ENCODE data around the gene SMIM33. TPM values are rescaled to one million over a fixed set of nuclear protein-coding genes. Genes with fewer than 3 reads are reported as not detected.
A peak's percentile ranks its signal among the peaks of the same experiment; 100 is the strongest.

Gene SMIM33
- total RNA-seq, 1 experiment from 2014 or later, result not detected

GRCh38 chr5:139486201-139486600, 15.4 kb downstream of the SMIM33 start:
- CTCF ChIA-PET, result no interaction called here
- Histone ChIP-seq H3K4me1 (replicated peaks; ENCODE audit: insufficient read depth) (peaks cover 22% of the 10 kb centered on the region), H2AFZ (no peak overlapping the region), H3K36me3 (ENCODE audit: low read depth) (no peaks in the 10 kb centered on the region), H3K9me2 (ENCODE audit: insufficient read depth) (no peaks in the 10 kb centered on the region), H3K79me2 (ENCODE audit: low read depth) (no peaks in the 10 kb centered on the region), H3F3A (ENCODE audit: insufficient read depth, low read depth) (peaks cover 31% of the 10 kb centered on the region), H3K4me2 (no peak overlapping the region), H3K9me3 (ENCODE audit: insufficient read depth, low read depth) (no peaks in the 10 kb centered on the region), H4K20me1 (ENCODE audit: insufficient read depth) (no peaks in the 10 kb centered on the region), H3K4me3 (no peak overlapping the region), H3K27ac (no peak overlapping the region), H3K27me3 (ENCODE audit: insufficient read depth, low read depth) (no peaks in the 10 kb centered on the region)
- intact Hi-C loops (cut with micrococcal nuclease; ENCODE audit: unreplicated experiment), result no loop called here
- no peak for TF ChIP-seq CTCF (conservative IDR thresholded peaks at IDR 0.05)
- no peak for TF ChIP-seq EZH2 (IDR thresholded peaks at IDR 0.05; ENCODE audit: low read depth)
- DNase-seq, result no peak
- BruUV-seq (replicated peaks), result no TSS peak
- POLR2A ChIA-PET (ENCODE audit: unreplicated experiment), result no interaction called here

GRCh38 chr5:139488260-139488659, 17.5 kb downstream of the SMIM33 start:
- Histone ChIP-seq H3K4me2 (no peak overlapping the region), H4K20me1 (ENCODE audit: insufficient read depth) (no peaks in the 10 kb centered on the region), H3K27me3 (ENCODE audit: insufficient read depth, low read depth) (no peaks in the 10 kb centered on the region), H3K79me2 (ENCODE audit: low read depth) (no peaks in the 10 kb centered on the region), H3K4me1 (replicated peaks; ENCODE audit: insufficient read depth) (peaks cover 2% of the 10 kb centered on the region; the same call in 1 of the 2 replicates), H3F3A (ENCODE audit: insufficient read depth, low read depth) (peaks cover 10% of the 10 kb centered on the region; the same call in 1 of the 2 replicates), H3K27ac (no peak overlapping the region), H3K4me3 (no peak overlapping the region), H3K9me2 (ENCODE audit: insufficient read depth) (no peaks in the 10 kb centered on the region), H3K9me3 (ENCODE audit: insufficient read depth, low read depth) (no peaks in the 10 kb centered on the region), H2AFZ (no peak overlapping the region), H3K36me3 (ENCODE audit: low read depth) (no peaks in the 10 kb centered on the region)
- ChIA-PET CTCF (no interaction called here), POLR2A (ENCODE audit: unreplicated experiment) (no interaction called here)
- intact Hi-C loops (cut with micrococcal nuclease; ENCODE audit: unreplicated experiment), result no loop called here
- TF ChIP-seq EZH2 (IDR thresholded peaks at IDR 0.05; ENCODE audit: low read depth) (no peak), CTCF (conservative IDR thresholded peaks at IDR 0.05) (no peak)
- DNase-seq, result no peak
- no TSS peak for BruUV-seq (replicated peaks)

- Histone ChIP-seq H3K4me1 (replicated peaks; ENCODE audit: insufficient read depth) (peaks cover 37% of the 10 kb centered on the region), H3K9me2 (ENCODE audit: insufficient read depth) (no peaks in the 10 kb centered on the region), H3K27me3 (ENCODE audit: insufficient read depth, low read depth) (no peaks in the 10 kb centered on the region), H4K20me1 (ENCODE audit: insufficient read depth) (no peaks in the 10 kb centered on the region), H3K9me3 (ENCODE audit: insufficient read depth, low read depth) (no peaks in the 10 kb centered on the region), H3K4me2 (no peak overlapping the region), H3K27ac (no peak overlapping the region), H2AFZ (no peak overlapping the region), H3K36me3 (ENCODE audit: low read depth) (no peaks in the 10 kb centered on the region), H3K4me3 (no peak overlapping the region), H3K79me2 (ENCODE audit: low read depth) (no peaks in the 10 kb centered on the region), H3F3A (ENCODE audit: insufficient read depth, low read depth) (peaks cover 30% of the 10 kb centered on the region)
- TF ChIP-seq EZH2 (IDR thresholded peaks at IDR 0.05; ENCODE audit: low read depth) (no peak), CTCF (conservative IDR thresholded peaks at IDR 0.05) (no peak)
- CTCF ChIA-PET, result no interaction called here
- intact Hi-C loops (cut with micrococcal nuclease; ENCODE audit: unreplicated experiment), result no loop called here
- DNase-seq, result peak in 1 of 2 experiments; percentile 51
- BruUV-seq (replicated peaks), result no TSS peak
- POLR2A ChIA-PET (ENCODE audit: unreplicated experiment), result no interaction called here
These were observed 21.9 kb downstream of the SMIM33 start for GRCh38 chr5:139492700-139493192.
